CD4-positive, alpha-beta T cell treated with Interleukin-15 for 1 hour (primary cell): Measurements from ENCODE around the gene THEM4.

Source experiments
- DNase-seq: peaks from one replicate; pipeline ENCODE4 v3.0.0-alpha.2; 2020

THEM4 gene

GRCh38 chr1:151833172-151833900 lies 76.0 kb downstream of the THEM4 start:
- no peak for DNase-seq

GRCh38 chr1:151832318-151832980 lies 76.9 kb downstream of the THEM4 start:
- DNase-seq, result no peak

GRCh38 chr1:151831605-151832004 lies 77.7 kb downstream of the THEM4 start, which contains the start of gene RORC:
RORC (minus strand) TSS chr1:151831802; CDS start chr1:151831764, 38 bp downstream.
- no peak for DNase-seq

GRCh38 chr1:151831256-151831591 lies 78.1 kb downstream of the THEM4 start:
- no peak for DNase-seq

- no peak for DNase-seq
Observed at GRCh38 chr1:151830055-151830454, 79.3 kb downstream of the THEM4 start.

- no peak for DNase-seq
Observed at GRCh38 chr1:151829352-151830046, 79.8 kb downstream of the THEM4 start.

GRCh38 chr1:151828921-151829320 lies 80.4 kb downstream of the THEM4 start:
- DNase-seq, result no peak

GRCh38 chr1:151827853-151828252 lies 81.5 kb downstream of the THEM4 start:
- DNase-seq, result no peak

- no peak for DNase-seq
Observed at GRCh38 chr1:151825751-151826660, 83.3 kb downstream of the THEM4 start.

- no peak for DNase-seq
Observed at GRCh38 chr1:151825204-151825603, 84.1 kb downstream of the THEM4 start.
